NCI-H2196 (cell line): Measurements from ENCODE around the gene WDR1.
"Not testable (repeated sequence)": the region's sequence is repeated elsewhere in the genome, so short reads cannot be mapped to it uniquely, and the experiment has no call there.

Experiments
- DNase-seq: peaks from one replicate; lab custom pipeline; 2025; ENCODE audit not compliant: unreplicated experiment; lab: John Stamatoyannopoulos, UW

The WDR1 gene

GRCh38 chr4:10131202-10131601 lies 14.6 kb upstream of the WDR1 start:
- no peak for DNase-seq

DNA sequence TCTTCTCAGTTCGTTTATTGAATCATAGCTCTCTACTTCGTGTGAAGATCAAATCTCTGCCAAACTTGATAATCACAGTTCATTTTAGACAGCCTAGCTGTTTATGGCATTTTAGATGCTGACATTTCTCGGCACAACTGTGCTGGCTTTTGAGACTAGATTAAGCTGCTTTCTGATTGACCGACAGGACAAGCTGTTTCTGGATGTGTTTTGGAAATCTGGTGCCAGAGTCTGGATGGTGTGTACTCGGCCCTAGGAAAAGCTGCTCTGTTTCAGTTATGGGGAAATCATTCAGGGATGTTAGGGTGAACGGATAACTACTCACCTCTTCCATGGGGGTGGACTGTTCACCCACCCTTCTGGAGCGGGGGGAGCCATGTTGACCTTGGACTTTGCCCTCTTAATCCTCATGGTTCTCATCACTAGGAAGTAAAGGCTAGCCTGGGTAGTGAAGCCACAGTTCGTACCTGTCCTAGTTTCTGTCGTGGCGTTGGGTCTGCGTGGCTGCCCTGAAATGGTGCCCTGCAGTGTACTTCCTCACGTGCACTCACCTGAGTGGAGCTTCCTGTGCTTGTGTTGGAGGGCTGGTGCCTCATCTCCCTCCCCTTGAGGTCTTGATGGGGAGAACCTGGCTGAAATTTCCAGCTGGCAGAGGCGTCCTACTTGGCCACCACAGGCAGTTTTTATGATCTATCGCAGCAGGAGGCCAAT lies 13.7 kb upstream of the WDR1 start:
- DNase-seq = no peak

GRCh38 chr4:10129196-10130177 lies 12.9 kb upstream of the WDR1 start:
- DNase-seq = no peak

- DNase-seq = no peak
Measured at GRCh38 chr4:10128761-10129160, 12.2 kb upstream of the WDR1 start.

GRCh38 chr4:10127531-10127930 lies 10.9 kb upstream of the WDR1 start:
- DNase-seq = not testable (repeated sequence)

- no peak for DNase-seq
Measured at GRCh38 chr4:10124167-10124930, 7.8 kb upstream of the WDR1 start.

- DNase-seq = peak; percentile 39
Measured at GRCh38 chr4:10123227-10124101, 6.9 kb upstream of the WDR1 start.

- no peak for DNase-seq
Measured at GRCh38 chr4:10122236-10122932, 5.8 kb upstream of the WDR1 start.

- no peak for DNase-seq
Measured at GRCh38 chr4:10121568-10122208, 5.1 kb upstream of the WDR1 start.

GRCh38 chr4:10120943-10121567 lies 4.5 kb upstream of the WDR1 start:
- DNase-seq = no peak

- no peak for DNase-seq
Measured at GRCh38 chr4:10119773-10120172, 3.2 kb upstream of the WDR1 start.

DNA sequence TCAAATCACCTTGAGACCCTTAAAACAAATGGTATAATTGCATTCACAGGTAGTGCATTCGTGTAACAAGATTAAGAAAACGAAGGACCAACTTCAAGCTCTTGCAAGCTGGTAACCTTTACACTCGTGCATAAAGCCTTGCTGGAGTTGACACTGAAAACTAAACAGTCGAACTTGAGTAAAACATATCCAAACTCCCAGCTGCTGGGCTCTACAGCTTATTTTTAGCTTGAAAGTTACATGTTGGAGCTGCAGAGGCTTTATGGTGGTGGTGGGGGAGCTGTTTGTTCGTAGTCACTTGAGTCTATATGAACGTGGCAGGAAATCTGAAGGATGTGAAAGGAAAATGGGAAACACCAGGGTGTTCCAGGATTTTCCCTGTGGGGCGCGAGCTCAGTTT lies 2.7 kb upstream of the WDR1 start:
- DNase-seq = no peak

DNA sequence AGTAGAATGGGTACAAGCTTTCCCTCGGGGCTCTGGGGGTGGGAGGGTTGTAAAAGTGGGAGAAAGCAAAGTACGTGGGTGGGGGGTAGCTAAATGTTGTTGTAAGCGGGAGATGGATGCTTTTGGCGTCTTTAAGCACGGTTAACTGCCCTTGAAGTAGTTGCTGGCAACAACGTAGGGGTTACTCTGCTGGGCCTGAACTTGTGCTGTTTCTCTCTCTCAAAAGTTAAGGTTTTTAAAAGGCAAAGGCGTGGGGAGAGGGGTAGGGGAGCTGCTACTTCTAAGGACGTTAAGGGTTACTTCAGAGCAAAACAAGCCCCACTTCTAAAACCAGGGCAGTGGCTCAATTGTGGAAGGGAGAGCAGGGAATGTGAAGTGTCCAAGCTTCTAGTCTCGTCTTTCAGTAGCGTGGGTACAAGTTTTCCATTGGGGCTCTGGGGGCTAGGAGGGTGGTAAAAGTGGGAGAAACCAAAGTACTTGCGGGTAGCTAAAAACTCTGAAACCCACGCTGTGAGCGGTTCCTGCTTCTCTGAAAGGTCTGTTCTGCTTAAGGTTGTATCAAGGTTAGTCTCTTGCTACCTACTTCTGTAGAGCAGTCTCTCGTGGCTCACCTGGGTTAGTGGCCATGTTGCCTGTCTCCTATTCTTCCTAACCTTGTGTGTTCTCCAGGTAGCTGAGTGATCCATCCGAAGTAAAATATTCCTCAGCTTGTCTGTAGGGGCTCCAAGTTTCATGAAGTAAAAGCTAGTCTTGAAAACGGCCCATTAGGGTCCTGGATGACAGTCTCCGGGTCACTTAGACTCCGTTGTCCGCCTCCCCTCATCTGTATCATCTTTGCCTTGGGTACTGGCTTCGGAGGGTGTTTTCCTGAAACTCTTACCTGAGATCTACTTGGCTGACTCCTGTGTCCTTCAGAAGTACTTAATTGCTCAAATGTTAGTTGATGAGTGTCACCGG lies 1.7 kb upstream of the WDR1 start:
- no peak for DNase-seq

- no peak for DNase-seq
Measured at GRCh38 chr4:10117359-10118047, 904 bp upstream of the WDR1 start.

DNA sequence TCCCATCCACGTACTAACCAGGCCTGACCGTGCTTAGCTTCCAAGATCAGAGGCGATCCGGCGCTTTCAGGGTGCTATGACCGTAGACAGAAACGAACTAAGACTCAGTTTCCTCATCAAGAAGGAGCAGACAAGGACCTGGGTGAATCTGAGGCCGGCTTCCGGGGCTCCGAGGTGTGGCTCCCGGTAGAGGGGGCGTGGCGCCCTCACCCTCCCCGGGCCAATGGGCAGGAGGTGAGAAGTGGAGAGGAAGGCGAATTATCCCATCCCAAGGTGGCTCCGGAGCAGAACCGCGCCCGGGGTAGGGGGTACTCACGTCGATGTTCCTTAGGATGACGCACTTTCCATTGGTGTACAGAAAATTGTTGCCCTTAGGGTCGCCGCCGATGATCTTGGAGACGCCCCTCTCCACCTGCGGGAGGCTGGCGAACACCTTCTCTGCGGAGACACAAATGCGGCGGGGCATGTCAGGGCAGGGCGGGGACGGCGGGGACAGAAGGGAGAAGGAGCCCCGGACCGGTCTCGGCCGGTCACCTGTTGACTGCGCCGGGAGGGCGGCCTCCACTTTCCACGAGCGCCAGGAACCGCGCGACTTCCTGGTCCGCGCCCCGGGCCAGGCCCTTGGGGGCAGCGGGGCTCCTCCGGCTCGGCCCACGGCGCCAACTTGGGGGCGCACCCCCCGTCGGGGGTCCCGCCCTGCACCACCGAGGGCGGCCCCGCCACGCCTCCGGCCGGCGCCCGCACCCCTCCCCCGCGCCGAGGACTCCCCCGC lies 616 bp downstream of the WDR1 start:
- DNase-seq = peak; percentile 59

GRCh38 chr4:10115271-10115796 lies 1.3 kb downstream of the WDR1 start:
- DNase-seq = no peak
